ENCODE data around the gene GRM8. TPM values are rescaled to one million over a fixed set of nuclear protein-coding genes. Genes with fewer than 3 reads are reported as not detected.

The GRM8 gene
- total and polyA plus RNA-seq, 9 of the 15 experiments (the other 6 are each of a cell fraction or from before 2014, with no cell fraction given): 0.13 TPM; not detected in 7

GRCh38 chr7:126698909-126699308, 553.8 kb downstream of the GRM8 start (continued):
- TF ChIP-seq ARID4B (CRISPR knock-in tag; IDR thresholded peaks at IDR 0.05): no peak
- no peak for TF ChIP-seq HMG20A (CRISPR knock-in tag; conservative IDR thresholded peaks at IDR 0.05)
- peak; percentile 73; the same call in 1 of the 2 replicates for TF ChIP-seq GATAD2B (IDR thresholded peaks at IDR 0.05; ENCODE audit: borderline replicate concordance)
- no peak for TF ChIP-seq CBFB (CRISPR knock-in tag; IDR thresholded peaks at IDR 0.05)
- TF ChIP-seq ZNF224 (CRISPR knock-in tag; IDR thresholded peaks at IDR 0.05): no peak
- no peak for TF ChIP-seq RBM15 (IDR thresholded peaks at IDR 0.05; ENCODE audit: insufficient read depth, low read length)
- peak; percentile 47; the same call in 1 of the 2 replicates for TF ChIP-seq NCOA1 (IDR thresholded peaks at IDR 0.05; ENCODE audit: low read depth)
- no peak for TF ChIP-seq ZNF253 (CRISPR knock-in tag; conservative IDR thresholded peaks at IDR 0.05)
- TF ChIP-seq ZNF384 (IDR thresholded peaks at IDR 0.05; ENCODE audit: low read depth, low read length): no peak
- TF ChIP-seq SMARCB1 (IDR thresholded peaks at IDR 0.05; ENCODE audit: insufficient read length, low read depth): no peak
- TF ChIP-seq PHB2 (IDR thresholded peaks at IDR 0.05; ENCODE audit: low read depth): no peak
- TF ChIP-seq RBM39 (optimal IDR thresholded peaks at IDR 0.05; ENCODE audit: low read depth, low read length): no peak
- TF ChIP-seq HNRNPLL (IDR thresholded peaks at IDR 0.05; ENCODE audit: low read depth, low read length, poor library complexity, severe bottlenecking): no peak
- TF ChIP-seq MYC (IDR thresholded peaks at IDR 0.05; ENCODE audit: low read depth, low read length): 0 out of 2 replicates have a peak, but pooled peaks have one; percentile 21
- TF ChIP-seq MYC (CRISPR knock-in tag; IDR thresholded peaks at IDR 0.05; ENCODE audit: borderline replicate concordance, low read depth): no peak
- TF ChIP-seq PTTG1 (tag; IDR thresholded peaks at IDR 0.05; ENCODE audit: low read depth): no peak
- no peak for TF ChIP-seq ARID2 (IDR thresholded peaks at IDR 0.05)
- TF ChIP-seq SLC30A9 (CRISPR knock-in tag; IDR thresholded peaks at IDR 0.05): no peak
- TF ChIP-seq, protein P1, sequence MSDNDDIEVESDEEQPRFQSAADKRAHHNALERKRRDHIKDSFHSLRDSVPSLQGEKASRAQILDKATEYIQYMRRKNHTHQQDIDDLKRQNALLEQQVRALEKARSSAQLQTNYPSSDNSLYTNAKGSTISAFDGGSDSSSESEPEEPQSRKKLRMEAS (CRISPR knock-in tag; IDR thresholded peaks at IDR 0.05): no peak
- peak in 1 of 2 experiments; percentile 11; a peak in 1 of 4 replicates for TF ChIP-seq ARNT (IDR thresholded peaks at IDR 0.05)
- no peak for TF ChIP-seq ZNF668 (CRISPR knock-in tag; IDR thresholded peaks at IDR 0.05)
- TF ChIP-seq ELK1 (CRISPR knock-in tag; IDR thresholded peaks at IDR 0.05): no peak

Measured in K562 (cell line).